K562 (cell line): ENCODE measurements around the gene RAB24. TPM values are rescaled to one million over a fixed set of nuclear protein-coding genes. Genes with fewer than 3 reads are reported as not detected.

Experiments used
- ESRRA ChIP-seq: fragments of 450-650 bp; IDR thresholded peaks from 2 replicates; pipeline ENCODE4 v1.6.1; 2014; ENCODE audit warnings: low read depth, mild to moderate bottlenecking, moderate library complexity, borderline replicate concordance
- HMG20A ChIP-seq: fragments of 450-650 bp; formaldehyde crosslinking; conservative IDR thresholded peaks from 2 replicates; pipeline ENCODE4 v1.4.0; 2020; ENCODE audit warnings: mild to moderate bottlenecking, mixed read lengths
- MEF2A ChIP-seq: IDR thresholded peaks from 2 replicates; pipeline ENCODE4 v1.6.1; 2011; ENCODE audit warnings: low read depth, mild to moderate bottlenecking, low read length, moderate library complexity; ENCODE audit not compliant: control insufficient read depth
- polyA plus RNA-seq, 8 experiments: library from polyadenylated mRNA; depleted of rRNA in 4 of 8; stranded (reverse) in 5 of 8; unstranded in 3 of 8; fragments of >200 nt; fragmentation: Nextera tagmentation in 2 of 8; fragmentation: Illumina TruSeq in 1 of 8; extraction: Ambion mirVana in 2 of 8; extraction: Trizol in 1 of 8; gene quantifications; 2 replicates each; pipeline versions ENCODE4 v1.2.1 to v1.2.3, GENCODE V29; 2011 to 2014; ENCODE audit warnings: inconsistent platforms in 1 of 8, missing spikeins in 1 of 8
- total RNA-seq, 7 experiments: library from RNA; depleted of rRNA in 6 of 7; stranded (reverse); fragments of >200 nt in 6 of 7; fragmentation: Illumina TruSeq in 2 of 7; extraction: Trizol in 2 of 7; gene quantifications; 2 replicates each; pipeline versions ENCODE4 v1.2.1 to v1.2.3, GENCODE V29; 2011 to 2021; ENCODE audit warnings: low replicate concordance in 1 of 7
- TF ChIP-seq, protein P1 (sequence below): sonication (generic); formaldehyde crosslinking; IDR thresholded peaks from 2 replicates; pipeline ENCODE4 v1.8.0; 2023; ENCODE audit warnings: missing genetic modification reagents, mild to moderate bottlenecking, borderline replicate concordance
- TF ChIP-seq, protein P2 (sequence below), 2 experiments: fragments of 450-650 bp; IDR thresholded peaks; 2 replicates each; pipeline ENCODE4 v1.6.1; 2016; ENCODE audit warnings: mild to moderate bottlenecking in 2 of 2, borderline replicate concordance in 1 of 2, low read depth in 1 of 2, moderate library complexity in 1 of 2

Gene RAB24
- total and polyA plus RNA-seq, 9 of the 15 experiments (the other 6 are each of a cell fraction or from before 2014, with no cell fraction given) = 13.9 to 107 (median 34.8) TPM

- TF ChIP-seq, protein P1, sequence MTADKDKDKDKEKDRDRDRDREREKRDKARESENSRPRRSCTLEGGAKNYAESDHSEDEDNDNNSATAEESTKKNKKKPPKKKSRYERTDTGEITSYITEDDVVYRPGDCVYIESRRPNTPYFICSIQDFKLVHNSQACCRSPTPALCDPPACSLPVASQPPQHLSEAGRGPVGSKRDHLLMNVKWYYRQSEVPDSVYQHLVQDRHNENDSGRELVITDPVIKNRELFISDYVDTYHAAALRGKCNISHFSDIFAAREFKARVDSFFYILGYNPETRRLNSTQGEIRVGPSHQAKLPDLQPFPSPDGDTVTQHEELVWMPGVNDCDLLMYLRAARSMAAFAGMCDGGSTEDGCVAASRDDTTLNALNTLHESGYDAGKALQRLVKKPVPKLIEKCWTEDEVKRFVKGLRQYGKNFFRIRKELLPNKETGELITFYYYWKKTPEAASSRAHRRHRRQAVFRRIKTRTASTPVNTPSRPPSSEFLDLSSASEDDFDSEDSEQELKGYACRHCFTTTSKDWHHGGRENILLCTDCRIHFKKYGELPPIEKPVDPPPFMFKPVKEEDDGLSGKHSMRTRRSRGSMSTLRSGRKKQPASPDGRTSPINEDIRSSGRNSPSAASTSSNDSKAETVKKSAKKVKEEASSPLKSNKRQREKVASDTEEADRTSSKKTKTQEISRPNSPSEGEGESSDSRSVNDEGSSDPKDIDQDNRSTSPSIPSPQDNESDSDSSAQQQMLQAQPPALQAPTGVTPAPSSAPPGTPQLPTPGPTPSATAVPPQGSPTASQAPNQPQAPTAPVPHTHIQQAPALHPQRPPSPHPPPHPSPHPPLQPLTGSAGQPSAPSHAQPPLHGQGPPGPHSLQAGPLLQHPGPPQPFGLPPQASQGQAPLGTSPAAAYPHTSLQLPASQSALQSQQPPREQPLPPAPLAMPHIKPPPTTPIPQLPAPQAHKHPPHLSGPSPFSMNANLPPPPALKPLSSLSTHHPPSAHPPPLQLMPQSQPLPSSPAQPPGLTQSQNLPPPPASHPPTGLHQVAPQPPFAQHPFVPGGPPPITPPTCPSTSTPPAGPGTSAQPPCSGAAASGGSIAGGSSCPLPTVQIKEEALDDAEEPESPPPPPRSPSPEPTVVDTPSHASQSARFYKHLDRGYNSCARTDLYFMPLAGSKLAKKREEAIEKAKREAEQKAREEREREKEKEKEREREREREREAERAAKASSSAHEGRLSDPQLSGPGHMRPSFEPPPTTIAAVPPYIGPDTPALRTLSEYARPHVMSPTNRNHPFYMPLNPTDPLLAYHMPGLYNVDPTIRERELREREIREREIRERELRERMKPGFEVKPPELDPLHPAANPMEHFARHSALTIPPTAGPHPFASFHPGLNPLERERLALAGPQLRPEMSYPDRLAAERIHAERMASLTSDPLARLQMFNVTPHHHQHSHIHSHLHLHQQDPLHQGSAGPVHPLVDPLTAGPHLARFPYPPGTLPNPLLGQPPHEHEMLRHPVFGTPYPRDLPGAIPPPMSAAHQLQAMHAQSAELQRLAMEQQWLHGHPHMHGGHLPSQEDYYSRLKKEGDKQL (CRISPR knock-in tag) = no peak
- TF ChIP-seq, protein P2, sequence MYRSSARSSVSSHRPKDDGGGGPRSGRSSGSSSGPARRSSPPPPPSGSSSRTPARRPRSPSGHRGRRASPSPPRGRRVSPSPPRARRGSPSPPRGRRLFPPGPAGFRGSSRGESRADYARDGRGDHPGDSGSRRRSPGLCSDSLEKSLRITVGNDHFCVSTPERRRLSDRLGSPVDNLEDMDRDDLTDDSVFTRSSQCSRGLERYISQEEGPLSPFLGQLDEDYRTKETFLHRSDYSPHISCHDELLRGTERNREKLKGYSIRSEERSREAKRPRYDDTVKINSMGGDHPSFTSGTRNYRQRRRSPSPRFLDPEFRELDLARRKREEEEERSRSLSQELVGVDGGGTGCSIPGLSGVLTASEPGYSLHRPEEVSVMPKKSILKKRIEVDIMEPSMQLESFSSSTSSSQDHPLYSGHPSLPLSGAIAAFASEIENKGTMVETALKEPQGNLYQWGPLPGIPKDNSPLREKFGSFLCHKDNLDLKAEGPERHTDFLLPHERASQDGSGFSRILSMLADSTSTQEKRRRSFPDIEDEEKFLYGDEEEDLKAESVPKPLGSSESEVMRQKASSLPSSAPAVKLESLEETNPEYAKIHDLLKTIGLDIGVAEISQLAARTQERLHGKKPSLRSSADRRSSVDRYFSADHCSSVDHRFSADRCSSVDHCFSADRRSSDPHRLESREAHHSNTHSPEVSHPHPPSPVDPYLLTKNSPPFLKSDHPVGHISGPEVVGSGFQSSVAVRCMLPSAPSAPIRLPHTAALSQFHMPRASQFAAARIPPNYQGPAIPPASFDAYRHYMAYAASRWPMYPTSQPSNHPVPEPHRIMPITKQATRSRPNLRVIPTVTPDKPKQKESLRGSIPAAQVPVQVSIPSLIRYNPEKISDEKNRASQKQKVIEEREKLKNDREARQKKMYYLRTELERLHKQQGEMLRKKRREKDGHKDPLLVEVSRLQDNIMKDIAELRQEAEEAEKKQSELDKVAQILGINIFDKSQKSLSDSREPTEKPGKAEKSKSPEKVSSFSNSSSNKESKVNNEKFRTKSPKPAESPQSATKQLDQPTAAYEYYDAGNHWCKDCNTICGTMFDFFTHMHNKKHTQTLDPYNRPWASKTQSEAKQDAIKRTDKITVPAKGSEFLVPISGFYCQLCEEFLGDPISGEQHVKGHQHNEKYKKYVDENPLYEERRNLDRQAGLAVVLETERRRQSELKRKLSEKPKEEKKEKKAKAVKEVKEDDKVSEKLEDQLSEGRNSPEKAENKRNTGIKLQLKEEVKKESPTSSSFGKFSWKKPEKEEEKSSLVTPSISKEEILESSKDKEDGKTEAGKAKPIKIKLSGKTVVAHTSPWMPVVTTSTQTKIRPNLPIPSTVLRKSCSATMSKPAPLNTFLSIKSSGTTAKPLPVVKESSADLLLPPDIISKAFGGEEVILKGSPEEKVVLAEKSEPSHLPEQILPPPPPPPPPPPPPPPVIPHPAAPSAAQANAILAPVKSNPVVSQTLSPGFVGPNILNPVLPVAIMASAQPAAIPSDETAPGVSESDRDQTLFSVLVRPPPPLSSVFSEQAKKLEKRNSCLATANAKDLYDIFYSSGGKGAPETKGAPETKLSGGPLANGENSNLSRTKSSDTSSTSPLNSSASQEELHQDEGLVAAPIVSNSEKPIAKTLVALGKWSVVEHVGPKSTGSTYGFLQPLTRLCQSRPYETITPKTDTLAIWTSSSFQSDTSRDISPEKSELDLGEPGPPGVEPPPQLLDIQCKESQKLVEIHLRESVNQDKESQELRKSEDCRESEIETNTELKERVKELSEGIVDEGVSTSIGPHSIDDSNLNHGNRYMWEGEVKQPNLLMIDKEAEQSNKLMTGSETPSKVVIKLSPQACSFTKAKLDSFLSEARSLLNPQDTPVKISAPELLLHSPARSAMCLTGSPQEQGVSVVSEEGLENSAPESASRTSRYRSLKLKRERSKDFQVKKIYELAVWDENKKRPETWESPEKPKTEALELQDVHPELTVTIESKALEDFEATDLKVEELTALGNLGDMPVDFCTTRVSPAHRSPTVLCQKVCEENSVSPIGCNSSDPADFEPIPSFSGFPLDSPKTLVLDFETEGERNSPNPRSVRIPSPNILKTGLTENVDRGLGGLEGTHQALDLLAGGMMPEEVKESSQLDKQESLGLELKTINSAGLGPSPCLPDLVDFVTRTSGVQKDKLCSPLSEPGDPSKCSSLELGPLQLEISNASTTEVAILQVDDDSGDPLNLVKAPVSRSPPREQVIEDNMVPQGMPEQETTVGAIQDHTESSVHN (IDR thresholded peaks at IDR 0.05; ENCODE audit: borderline replicate concordance in 1 of 2, low read depth in 1 of 2) = no peak
- TF ChIP-seq HMG20A (CRISPR knock-in tag) = no peak
- no peak for TF ChIP-seq MEF2A
- peak; percentile 19; the same call in 1 of the 2 replicates for TF ChIP-seq ESRRA
Measured at GRCh38 chr5:177309351-177310191, 6.1 kb upstream of the RAB24 start (continued).
